Epithelial cell of esophagus (primary cell): ENCODE results near the gene MED17.

Experiments used
- DNase-seq: peaks from one replicate; pipeline ENCODE4 v3.0.0; 2010; ENCODE audit warnings: low read depth
- H3K4me3 ChIP-seq: 2 replicates; pipeline ENCODE4 v1.5.1; 2011; ENCODE audit warnings: mild to moderate bottlenecking, low read length, control low read depth
- CTCF ChIP-seq: IDR thresholded peaks from 2 replicates; pipeline ENCODE4 v1.5.1; 2011; ENCODE audit warnings: low read depth, mild to moderate bottlenecking, low read length, control low read depth, inconsistent platforms; ENCODE audit not compliant: insufficient read depth; ENCODE audit errors: missing control alignments

The MED17 gene

GRCh38 chr11:93861808-93862207, 77.7 kb downstream of the MED17 start:
- TF ChIP-seq CTCF: no peak
- no peak for DNase-seq
- H3K4me3 ChIP-seq: no peak overlapping the region
